Nephron (organoid): ENCODE results near the gene CEACAM19.
"Not testable (repeated sequence)": the region's sequence is repeated elsewhere in the genome, so short reads cannot be mapped to it uniquely, and the experiment has no call there.

Experiments used
- H3K27ac Mint-ChIP-seq, 3 experiments: 2 replicates each; pipeline ENCODE4 v1.8.0; 2020; ENCODE audit warnings: mixed read lengths in 3 of 3, mild to moderate bottlenecking in 2 of 3, moderate library complexity in 1 of 3
- H3K27me3 Mint-ChIP-seq: 2 replicates; pipeline ENCODE4 v1.8.0; 2021; ENCODE audit warnings: low read depth, mild to moderate bottlenecking, moderate library complexity, mixed read lengths
- H3K36me3 Mint-ChIP-seq: 2 replicates; pipeline ENCODE4 v1.8.0; 2020; ENCODE audit warnings: low read depth, mixed read lengths
- H3K4me1 Mint-ChIP-seq: 2 replicates; pipeline ENCODE4 v1.8.0; 2020; ENCODE audit warnings: mixed read lengths
- H3K4me3 Mint-ChIP-seq, 3 experiments: 2 replicates each; pipeline ENCODE4 v1.8.0; 2020; ENCODE audit warnings: mild to moderate bottlenecking in 3 of 3, mixed read lengths in 3 of 3, moderate library complexity in 2 of 3
- H3K9me3 Mint-ChIP-seq: 2 replicates; pipeline ENCODE4 v1.8.0; 2020; ENCODE audit warnings: mixed read lengths
- CTCF ChIP-seq, 3 experiments: fragments of 200-600 bp; sonication (generic); IDR thresholded peaks; one replicate each; pipeline ENCODE4 v1.5.0; 2021; ENCODE audit warnings: antibody characterized with exemption in 3 of 3; ENCODE audit not compliant: unreplicated experiment in 3 of 3

The CEACAM19 gene

GRCh38 chr19:44671400-44671799 is at the start of gene CEACAM19:
Gene CEACAM19, plus strand, starts transcription at chr19:44671482. Its CDS starts 450 bp downstream, at chr19:44671932.
- H3K9me3 Mint-ChIP-seq = no peaks in the 10 kb centered on the region
- TF ChIP-seq CTCF (IDR thresholded peaks at IDR 0.05; ENCODE audit: unreplicated experiment in 3 of 3) = no peak
- H3K27ac Mint-ChIP-seq = no peak within 1 kb of the TSS
- no peaks in the 10 kb centered on the region for H3K27me3 Mint-ChIP-seq
- no peak within 1 kb of the TSS for H3K4me3 Mint-ChIP-seq
- no peaks in the 10 kb centered on the region for H3K4me1 Mint-ChIP-seq
- no peaks in the 10 kb centered on the region for H3K36me3 Mint-ChIP-seq

GRCh38 chr19:44623080-44623479 is 48.2 kb upstream of the CEACAM19 start:
- no peaks in the 10 kb centered on the region for H3K4me1 Mint-ChIP-seq
- no peaks in the 10 kb centered on the region for H3K27me3 Mint-ChIP-seq
- TF ChIP-seq CTCF (IDR thresholded peaks at IDR 0.05; ENCODE audit: unreplicated experiment in 3 of 3) = no peak
- H3K4me3 Mint-ChIP-seq = no peak overlapping the region
- peaks cover 7% of the 10 kb centered on the region for H3K9me3 Mint-ChIP-seq
- H3K27ac Mint-ChIP-seq = no peak overlapping the region
- no peaks in the 10 kb centered on the region for H3K36me3 Mint-ChIP-seq

- Mint-ChIP-seq H3K36me3 (no peaks in the 10 kb centered on the region), H3K27me3 (no peaks in the 10 kb centered on the region), H3K9me3 (peaks cover 7% of the 10 kb centered on the region), H3K4me1 (no peaks in the 10 kb centered on the region), H3K27ac (no peak overlapping the region), H3K4me3 (no peak overlapping the region)
- no peak for TF ChIP-seq CTCF (IDR thresholded peaks at IDR 0.05; ENCODE audit: unreplicated experiment in 3 of 3)
These were observed 47.7 kb upstream of the CEACAM19 start for GRCh38 chr19:44623626-44624025.

- Mint-ChIP-seq H3K27me3 (no peaks in the 10 kb centered on the region), H3K36me3 (no peaks in the 10 kb centered on the region), H3K27ac (no peak overlapping the region), H3K4me1 (no peaks in the 10 kb centered on the region), H3K4me3 (no peak overlapping the region), H3K9me3 (peaks cover 3% of the 10 kb centered on the region)
- TF ChIP-seq CTCF (IDR thresholded peaks at IDR 0.05; ENCODE audit: unreplicated experiment in 3 of 3) = no peak
These were observed 46.4 kb upstream of the CEACAM19 start for GRCh38 chr19:44624840-44625354.

GRCh38 chr19:44625637-44626036 is 45.6 kb upstream of the CEACAM19 start:
- not testable (repeated sequence) for H3K36me3 Mint-ChIP-seq, H3K4me3 Mint-ChIP-seq, H3K27ac Mint-ChIP-seq, H3K4me1 Mint-ChIP-seq, H3K27me3 Mint-ChIP-seq, H3K9me3 Mint-ChIP-seq

GRCh38 chr19:44626048-44626624 is 45.1 kb upstream of the CEACAM19 start:
- TF ChIP-seq CTCF (IDR thresholded peaks at IDR 0.05; ENCODE audit: unreplicated experiment in 3 of 3) = no peak
- Mint-ChIP-seq H3K9me3 (peaks cover 3% of the 10 kb centered on the region), H3K36me3 (no peaks in the 10 kb centered on the region), H3K27ac (no peak overlapping the region), H3K4me3 (no peak overlapping the region), H3K27me3 (no peaks in the 10 kb centered on the region), H3K4me1 (no peaks in the 10 kb centered on the region)
